CD14-positive monocyte (primary cell): ENCODE data around the gene CHCHD6. TPM values are rescaled to one million over a fixed set of nuclear protein-coding genes. Genes with fewer than 3 reads are reported as not detected.

ENCODE experiments used
- DNase-seq, 3 donors: peaks; one replicate each; pipeline ENCODE4 v3.0.0-alpha.2; 2011 to 2022
- H2AFZ ChIP-seq: 2 replicates; pipeline ENCODE4 v1.6.0; 2012; ENCODE audit warnings: mild to moderate bottlenecking, low read depth, low read length, inconsistent platforms; ENCODE audit not compliant: insufficient read depth, poor library complexity, severe bottlenecking
- H3K27ac ChIP-seq, 2 donors: 1 replicate in 1 of 2; 2 replicates in 1 of 2; pipeline ENCODE4 v1.5.1; 2012 to 2013; ENCODE audit warnings: low read length in 2 of 2, control low read depth in 1 of 2, inconsistent platforms in 1 of 2, low read depth in 1 of 2, mild to moderate bottlenecking in 1 of 2
- H3K27me3 ChIP-seq, 2 donors: one replicate each; pipeline versions ENCODE4 v1.6.0 to v1.6.1; 2011 to 2013; ENCODE audit warnings: low read length in 2 of 2; ENCODE audit not compliant: control insufficient read depth in 2 of 2, insufficient read depth in 2 of 2
- H3K36me3 ChIP-seq, 2 donors: replicated peaks in 1 of 2; 1 replicate in 1 of 2; 2 replicates in 1 of 2; pipeline versions ENCODE4 v1.5.1 to v1.6.1; 2012 to 2013; ENCODE audit warnings: low read length in 2 of 2, control low read depth in 1 of 2, inconsistent platforms in 1 of 2, mild to moderate bottlenecking in 1 of 2; ENCODE audit not compliant: insufficient read depth in 2 of 2, control insufficient read depth in 1 of 2
- H3K4me1 ChIP-seq, 2 donors: 1 replicate in 1 of 2; 2 replicates in 1 of 2; pipeline versions ENCODE4 v1.5.1 to v1.6.1; 2012 to 2013; ENCODE audit warnings: low read length in 2 of 2, control low read depth in 1 of 2, inconsistent platforms in 1 of 2, mild to moderate bottlenecking in 1 of 2, moderate library complexity in 1 of 2; ENCODE audit not compliant: insufficient read depth in 2 of 2, control insufficient read depth in 1 of 2
- H3K4me2 ChIP-seq: replicated peaks from 2 replicates; pipeline ENCODE3; 2012; ENCODE audit warnings: low read length, moderate library complexity, mild to moderate bottlenecking; ENCODE audit not compliant: poor library complexity, severe bottlenecking; ENCODE audit errors: extremely low read depth
- H3K4me3 ChIP-seq, 3 experiments: fragments of 200-600 bp in 1 of 3; sonication (generic) in 1 of 3; replicated peaks in 1 of 3; 1 replicate in 2 of 3; 2 replicates in 1 of 3; pipeline ENCODE4 v1.5.1; 2011 to 2013; ENCODE audit warnings: low read length in 3 of 3, mild to moderate bottlenecking in 3 of 3, control low read depth in 2 of 3, low read depth in 2 of 3, inconsistent platforms in 1 of 3, moderate library complexity in 1 of 3
- H3K79me2 ChIP-seq: 2 replicates; pipeline ENCODE4 v1.6.0; 2012; ENCODE audit warnings: mild to moderate bottlenecking, control low read depth, inconsistent platforms, low read length, moderate library complexity; ENCODE audit not compliant: insufficient read depth
- H3K9ac ChIP-seq: 2 replicates; pipeline ENCODE4 v1.6.0; 2017; ENCODE audit warnings: low read length, mild to moderate bottlenecking; ENCODE audit not compliant: insufficient read depth, poor library complexity, severe bottlenecking
- H3K9me3 ChIP-seq, 2 donors: replicated peaks in 1 of 2; 1 replicate in 1 of 2; 2 replicates in 1 of 2; pipeline versions ENCODE4 v1.5.1 to v1.6.1; 2012 to 2013; ENCODE audit warnings: low read length in 2 of 2, control low read depth in 1 of 2; ENCODE audit not compliant: control insufficient read depth in 1 of 2, insufficient read depth in 1 of 2
- H4K20me1 ChIP-seq: 2 replicates; pipeline ENCODE4 v1.6.0; 2012; ENCODE audit warnings: mild to moderate bottlenecking, low read length, control low read depth, moderate library complexity; ENCODE audit not compliant: insufficient read depth
- H3K27ac Mint-ChIP-seq, 7 donors: one replicate each; pipeline ENCODE4 v1.8.0; 2020; ENCODE audit warnings: mild to moderate bottlenecking in 7 of 7, mixed read lengths in 7 of 7, moderate library complexity in 6 of 7, inconsistent platforms in 2 of 7
- H3K27me3 Mint-ChIP-seq, 3 donors: one replicate each; pipeline ENCODE4 v1.8.0; 2021 to 2022; ENCODE audit warnings: low read depth in 3 of 3, mild to moderate bottlenecking in 3 of 3, mixed read lengths in 3 of 3, moderate library complexity in 3 of 3, inconsistent platforms in 1 of 3
- H3K36me3 Mint-ChIP-seq, 2 donors: one replicate each; pipeline ENCODE4 v1.8.0; 2020; ENCODE audit warnings: mixed read lengths in 2 of 2, inconsistent platforms in 1 of 2, mild to moderate bottlenecking in 1 of 2
- H3K4me1 Mint-ChIP-seq: one replicate; pipeline ENCODE4 v1.8.0; 2020; ENCODE audit warnings: mild to moderate bottlenecking, mixed read lengths
- H3K4me3 Mint-ChIP-seq, 2 donors: one replicate each; pipeline ENCODE4 v1.8.0; 2020; ENCODE audit warnings: mild to moderate bottlenecking in 2 of 2, mixed read lengths in 2 of 2, moderate library complexity in 1 of 2
- H3K9me3 Mint-ChIP-seq, 7 donors: one replicate each; pipeline ENCODE4 v1.8.0; 2020 to 2022; ENCODE audit warnings: mixed read lengths in 7 of 7, mild to moderate bottlenecking in 6 of 7, moderate library complexity in 6 of 7, inconsistent platforms in 2 of 7
- CTCF ChIP-seq: fragments of 200-600 bp; IDR thresholded peaks from one replicate; pipeline ENCODE4 v1.8.0; 2022; ENCODE audit warnings: antibody characterized with exemption, mild to moderate bottlenecking
- WGBS: methylation state at CpG from one replicate; pipeline ENCODE4 v1.1.5; 2013; ENCODE audit warnings: missing lambda C conversion rate; ENCODE audit not compliant: insufficient coverage; 5-methylcytosine and 5-hydroxymethylcytosine counted together
- intact Hi-C, 2 donors: fragments of 100-400 bp; cut with micrococcal nuclease; formaldehyde crosslinking; loops; one replicate each; pipeline versions ENCODE4 v1.15.0 to v1.15.1; 2023
- polyA plus RNA-seq, 3 donors: library from polyadenylated mRNA; depleted of rRNA in 1 of 3; unstranded in 2 of 3; stranded (reverse) in 1 of 3; fragments of 300-500 nt in 2 of 3; fragments of >200 nt in 1 of 3; fragmentation: Illumina TruSeq in 2 of 3; gene quantifications; 1 replicate in 2 of 3; 2 replicates in 1 of 3; pipeline ENCODE4 v1.2.3, GENCODE V29; 2012 to 2021

The CHCHD6 gene
- polyA plus RNA-seq, 3 donors = 1.1 to 1.8 (median 1.8) TPM

GRCh38 chr3:126931806-126932187 is 227.8 kb downstream of the CHCHD6 start:
- Histone ChIP-seq H3K9me3 (peaks cover 0 to 6% of the 10 kb centered on the region in 2 donors), H2AFZ (no peak overlapping the region), H3K4me2 (no peak overlapping the region), H3K9ac (no peak overlapping the region), H3K4me1 (peaks cover 7 to 10% of the 10 kb centered on the region in 2 donors), H3K4me3 (no peak overlapping the region), H3K36me3 (no peaks in the 10 kb centered on the region), H4K20me1 (no peaks in the 10 kb centered on the region), H3K27me3 (peaks cover 72 to 90% of the 10 kb centered on the region in 2 donors), H3K79me2 (no peaks in the 10 kb centered on the region), H3K27ac (no peak overlapping the region)
- Mint-ChIP-seq H3K27me3 (peaks cover 62 to 98% (median 92%) of the 10 kb centered on the region in 3 donors), H3K36me3 (peaks cover under 1 to 9% of the 10 kb centered on the region in 2 donors), H3K4me1 (peaks cover 10% of the 10 kb centered on the region), H3K4me3 (no peak overlapping the region), H3K9me3 (peaks cover 0 to 5% (median 2%) of the 10 kb centered on the region in 7 donors), H3K27ac (no peak overlapping the region)
- no peak for TF ChIP-seq CTCF
- whole genome bisulfite sequencing = 91% methylated on average over 7 of the region's 9 CpGs
- intact Hi-C loops = no loop called here
- DNase-seq = no peak

- H3K36me3 ChIP-seq = no peaks in the 10 kb centered on the region
- Mint-ChIP-seq H3K36me3 (peaks cover 0 to 7% of the 10 kb centered on the region in 2 donors), H3K4me1 (peaks cover 10% of the 10 kb centered on the region), H3K27me3 (peaks cover 62 to 98% (median 92%) of the 10 kb centered on the region in 3 donors), H3K9me3 (peaks cover 0 to 6% (median 0%) of the 10 kb centered on the region in 7 donors), H3K27ac (no peak overlapping the region), H3K4me3 (no peak overlapping the region)
- H3K79me2 ChIP-seq = no peaks in the 10 kb centered on the region
- peaks cover 0 to 1% of the 10 kb centered on the region in 2 donors for H3K9me3 ChIP-seq
- H3K27ac ChIP-seq = no peak overlapping the region
- no peak for TF ChIP-seq CTCF
- DNase-seq = no peak
- intact Hi-C loops = no loop called here
- no peak overlapping the region for H2AFZ ChIP-seq
- no peak overlapping the region for H3K4me3 ChIP-seq
- H3K4me1 ChIP-seq = peaks cover 7 to 10% of the 10 kb centered on the region in 2 donors
- H3K27me3 ChIP-seq = peaks cover 72 to 90% of the 10 kb centered on the region in 2 donors
- 91% methylated on average over 13 of the region's 13 CpGs for WGBS
- no peak overlapping the region for H3K9ac ChIP-seq
- H3K4me2 ChIP-seq = no peak overlapping the region
- H4K20me1 ChIP-seq = no peaks in the 10 kb centered on the region
Measured at GRCh38 chr3:126932188-126932931, 228.3 kb downstream of the CHCHD6 start.
